ENCODE measurements around the gene MGMT. TPM values are rescaled to one million over a fixed set of nuclear protein-coding genes. Genes with fewer than 3 reads are reported as not detected.

MGMT gene
- total and polyA plus RNA-seq, 2 of the 4 experiments (the other 2 are of a cell fraction), result 11.5 to 17.8 TPM

- Histone ChIP-seq H3K79me1 (ENCODE audit: low read depth in 1 of 2, low read length in 2 of 2) (peaks cover 4 to 9% of the 10 kb centered on the region in 2 experiments; a peak in 2 of 4 replicates), H4K20me1 (ENCODE audit: insufficient read depth, low read length) (no peaks in the 10 kb centered on the region), H3K4me3 (ENCODE audit: insufficient read depth, low read depth, low read length) (no peak overlapping the region), H2BK15ac (ENCODE audit: low read depth, low read length) (no peak overlapping the region), H3K9me1 (ENCODE audit: insufficient read depth, low read length) (no peaks in the 10 kb centered on the region), H4K5ac (ENCODE audit: low read depth, low read length) (no peak overlapping the region), H2BK20ac (ENCODE audit: low read depth, low read length) (no peak overlapping the region), H2BK120ac (ENCODE audit: low read depth, low read length) (no peak overlapping the region), H3K18ac (ENCODE audit: low read depth, low read length) (no peak overlapping the region), H3K4ac (ENCODE audit: low read depth, low read length) (no peak overlapping the region), H3K36me3 (ENCODE audit: control insufficient read depth, insufficient read depth, low read length) (peaks cover 2% of the 10 kb centered on the region; the same call in 1 of the 2 replicates), H3K23ac (ENCODE audit: low read depth, low read length) (no peak overlapping the region), H3K9me3 (ENCODE audit: control insufficient read depth, insufficient read depth, low read length) (peaks cover 5% of the 10 kb centered on the region), H3K9ac (ENCODE audit: low read depth, low read length) (no peak overlapping the region), H2AK9ac (replicated peaks; ENCODE audit: low read depth, low read length, poor library complexity) (no peak overlapping the region), H3K4me1 (ENCODE audit: control insufficient read depth, insufficient read depth, low read length) (peaks cover 4% of the 10 kb centered on the region; the same call in 1 of the 2 replicates), H3K27ac (ENCODE audit: insufficient read depth, low read length) (no peak overlapping the region), H2AFZ (replicated peaks; ENCODE audit: low read length, poor library complexity) (no peak overlapping the region), H2BK5ac (ENCODE audit: low read depth, low read length, poor library complexity, severe bottlenecking) (no peak overlapping the region), H3K14ac (replicated peaks; ENCODE audit: low read depth, low read length) (no peak overlapping the region), H3K27me3 (ENCODE audit: control insufficient read depth, insufficient read depth, low read length) (no peaks in the 10 kb centered on the region), H4K8ac (ENCODE audit: low read depth in 2 of 2, low read length in 2 of 2) (no peak overlapping the region), H4K91ac (ENCODE audit: insufficient read depth, low read depth, low read length) (no peak overlapping the region), H3K56ac (ENCODE audit: extremely low read depth, insufficient read depth, low read length) (no peak overlapping the region), H3K4me2 (ENCODE audit: low read depth, low read length) (no peak overlapping the region), H2AK5ac (ENCODE audit: low read depth, low read length) (no peak overlapping the region)
- DNase-seq, result no peak
- in situ Hi-C loops (cut with MboI; ENCODE audit: low sequenced_read_pairs), result no loop called here
- intact Hi-C loops (cut with micrococcal nuclease), result no loop called here
- ChIA-PET POLR2A (ENCODE audit: unreplicated experiment) (no interaction called here), CTCF (no interaction called here)
- dilution Hi-C loops (cut with HindIII; ENCODE audit: low sequenced_read_pairs, unreplicated experiment), result no loop called here
- WGBS, 2 experiments (ENCODE audit: extremely low coverage in 2 of 2, insufficient read length in 1 of 2), result 83% methylated on average over 1 of the region's 4 CpGs; no CpG with 5 or more reads in 1 of the 2 experiments
- TF ChIP-seq MAZ (IDR thresholded peaks at IDR 0.05; ENCODE audit: borderline replicate concordance, low read depth, low read length), result no peak
- TF ChIP-seq MXI1 (IDR thresholded peaks at IDR 0.05; ENCODE audit: borderline replicate concordance, low read depth, low read length), result no peak
- TF ChIP-seq, protein P1, sequence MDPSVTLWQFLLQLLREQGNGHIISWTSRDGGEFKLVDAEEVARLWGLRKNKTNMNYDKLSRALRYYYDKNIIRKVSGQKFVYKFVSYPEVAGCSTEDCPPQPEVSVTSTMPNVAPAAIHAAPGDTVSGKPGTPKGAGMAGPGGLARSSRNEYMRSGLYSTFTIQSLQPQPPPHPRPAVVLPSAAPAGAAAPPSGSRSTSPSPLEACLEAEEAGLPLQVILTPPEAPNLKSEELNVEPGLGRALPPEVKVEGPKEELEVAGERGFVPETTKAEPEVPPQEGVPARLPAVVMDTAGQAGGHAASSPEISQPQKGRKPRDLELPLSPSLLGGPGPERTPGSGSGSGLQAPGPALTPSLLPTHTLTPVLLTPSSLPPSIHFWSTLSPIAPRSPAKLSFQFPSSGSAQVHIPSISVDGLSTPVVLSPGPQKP (IDR thresholded peaks at IDR 0.05; ENCODE audit: borderline replicate concordance, low read depth, low read length), result no peak
- no peak for TF ChIP-seq FOS (IDR thresholded peaks at IDR 0.05; ENCODE audit: low read depth, low read length)
- no peak for TF ChIP-seq USF2 (IDR thresholded peaks at IDR 0.05; ENCODE audit: low read depth, low read length)
- no peak for TF ChIP-seq RAD21 (IDR thresholded peaks at IDR 0.05; ENCODE audit: low read length)
- TF ChIP-seq SMC3 (IDR thresholded peaks at IDR 0.05; ENCODE audit: low read depth, low read length), result no peak
- no peak for TF ChIP-seq RCOR1 (IDR thresholded peaks at IDR 0.05; ENCODE audit: insufficient replicate concordance, low read length)
- no peak for TF ChIP-seq NFE2L2 (IDR thresholded peaks at IDR 0.05; ENCODE audit: low read depth, low read length)
- TF ChIP-seq BHLHE40 (IDR thresholded peaks at IDR 0.05; ENCODE audit: low read depth, low read length), result no peak
- TF ChIP-seq MAFK (IDR thresholded peaks at IDR 0.05; ENCODE audit: low read depth, low read length), result no peak
- no peak for TF ChIP-seq CEBPB (IDR thresholded peaks at IDR 0.05; ENCODE audit: low read depth, low read length)
- TF ChIP-seq CHD1 (IDR thresholded peaks at IDR 0.05; ENCODE audit: low read depth, low read length), result no peak
- TF ChIP-seq POLR2A (IDR thresholded peaks at IDR 0.05; ENCODE audit: low read depth, low read length), result no peak
- TF ChIP-seq CTCF (conservative IDR thresholded peaks at IDR 0.05; ENCODE audit: low read depth, low read length), result no peak
- BruUV-seq (replicated peaks), result no TSS peak
- no peak for ATAC-seq (ENCODE audit: low read depth)
Observed at GRCh38 chr10:129505500-129506075, 38.5 kb downstream of the MGMT start.

Measured in IMR-90 (cell line).